KBM-7 (cell line): Measurements from ENCODE around the gene ARL8A.
"Not testable (repeated sequence)": the region's sequence is repeated elsewhere in the genome, so short reads cannot be mapped to it uniquely, and the experiment has no call there.

Source experiments
- DNase-seq: peaks from one replicate; pipeline ENCODE4 v3.0.0-alpha.2; 2015
- in situ Hi-C: fragments of 300-500 bp; cut with MboI; formaldehyde crosslinking; loops from 2 replicates; pipeline ENCODE4 v1.14.3; 2020; ENCODE audit warnings: low sequenced_read_pairs, low pct_unique_long_range_greater_than_20kb, mixed read lengths

ARL8A gene

DNA sequence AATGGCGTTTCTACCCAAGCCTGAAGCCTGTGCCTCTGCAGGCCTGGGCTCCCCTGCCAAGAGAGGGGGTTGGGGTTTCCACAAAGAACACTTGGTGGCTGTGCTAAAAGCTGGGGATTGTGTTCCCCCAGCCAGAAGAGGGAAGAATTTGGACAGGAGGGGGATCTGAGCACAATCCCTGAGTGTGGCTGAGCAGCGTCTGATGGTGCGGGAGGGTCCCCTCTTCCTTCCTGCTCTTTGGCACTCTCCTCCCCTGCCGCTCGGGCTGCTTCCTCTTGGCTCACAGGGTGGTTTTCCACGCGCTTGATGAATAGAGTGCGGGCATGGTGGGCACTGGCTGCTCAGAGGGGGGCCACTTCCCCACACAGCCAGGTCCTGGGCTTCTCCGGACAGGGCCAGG is 18.1 kb downstream of the ARL8A start:
- DNase-seq = peak; percentile 19
- in situ Hi-C loops = loop anchor here (10.0 kb wide), 1 partner anchor 112 kb away; the partner anchor contains the start of gene ELF3

GRCh38 chr1:202125611-202126010 is 18.9 kb downstream of the ARL8A start:
- in situ Hi-C loops = loop anchor here (10.0 kb wide), 1 partner anchor 111 kb away; the partner anchor contains the start of gene ELF3

DNA sequence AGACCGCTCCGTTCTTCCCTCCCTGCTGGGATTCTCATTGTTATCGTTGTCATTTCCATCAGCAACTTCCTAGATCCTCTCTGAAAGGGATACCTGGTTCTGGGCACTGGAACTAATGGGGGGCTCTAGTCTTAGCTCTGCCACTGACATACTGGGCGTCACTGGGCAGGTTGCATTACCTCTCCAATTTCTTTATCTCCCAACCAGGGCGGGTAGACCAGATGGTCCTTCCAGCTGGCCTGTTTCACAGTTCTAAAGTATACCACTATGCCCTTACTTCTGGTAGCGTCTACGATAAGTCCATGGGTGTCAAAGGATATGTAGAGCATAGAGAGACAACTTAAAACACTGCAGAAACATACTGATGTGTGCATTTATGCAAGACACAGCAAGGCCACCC is 20.4 kb downstream of the ARL8A start:
- no peak for DNase-seq
- in situ Hi-C loops = loop anchor here (10.0 to 25.0 kb wide), 2 partner anchors 109 to 237 kb away; partner anchors contain the start of genes ELF3 and SHISA4

More at GRCh38 chr1:202125611-202126010, 18.9 kb downstream of the ARL8A start:
- no peak for DNase-seq

DNA sequence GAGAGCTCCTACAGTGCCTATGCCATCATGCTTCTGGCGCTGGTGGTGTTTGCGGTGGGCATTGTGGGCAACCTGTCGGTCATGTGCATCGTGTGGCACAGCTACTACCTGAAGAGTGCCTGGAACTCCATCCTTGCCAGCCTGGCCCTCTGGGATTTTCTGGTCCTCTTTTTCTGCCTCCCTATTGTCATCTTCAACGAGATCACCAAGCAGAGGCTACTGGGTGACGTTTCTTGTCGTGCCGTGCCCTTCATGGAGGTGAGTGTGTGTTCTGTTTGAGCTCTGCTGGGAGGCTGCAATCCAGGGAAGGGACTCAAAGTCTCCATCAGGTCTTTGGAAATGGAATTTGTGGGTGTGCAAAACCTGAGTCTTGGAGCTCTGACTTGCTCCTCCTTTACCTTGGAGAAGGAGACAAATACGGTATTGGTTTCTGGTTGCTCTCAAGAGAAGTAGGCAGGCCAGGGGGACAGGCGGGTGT is 21.2 kb downstream of the ARL8A start:
- DNase-seq = no peak
- in situ Hi-C loops = loop anchor here (10.0 to 25.0 kb wide), 2 partner anchors 109 to 236 kb away; partner anchors contain the start of genes ELF3 and SHISA4

DNA sequence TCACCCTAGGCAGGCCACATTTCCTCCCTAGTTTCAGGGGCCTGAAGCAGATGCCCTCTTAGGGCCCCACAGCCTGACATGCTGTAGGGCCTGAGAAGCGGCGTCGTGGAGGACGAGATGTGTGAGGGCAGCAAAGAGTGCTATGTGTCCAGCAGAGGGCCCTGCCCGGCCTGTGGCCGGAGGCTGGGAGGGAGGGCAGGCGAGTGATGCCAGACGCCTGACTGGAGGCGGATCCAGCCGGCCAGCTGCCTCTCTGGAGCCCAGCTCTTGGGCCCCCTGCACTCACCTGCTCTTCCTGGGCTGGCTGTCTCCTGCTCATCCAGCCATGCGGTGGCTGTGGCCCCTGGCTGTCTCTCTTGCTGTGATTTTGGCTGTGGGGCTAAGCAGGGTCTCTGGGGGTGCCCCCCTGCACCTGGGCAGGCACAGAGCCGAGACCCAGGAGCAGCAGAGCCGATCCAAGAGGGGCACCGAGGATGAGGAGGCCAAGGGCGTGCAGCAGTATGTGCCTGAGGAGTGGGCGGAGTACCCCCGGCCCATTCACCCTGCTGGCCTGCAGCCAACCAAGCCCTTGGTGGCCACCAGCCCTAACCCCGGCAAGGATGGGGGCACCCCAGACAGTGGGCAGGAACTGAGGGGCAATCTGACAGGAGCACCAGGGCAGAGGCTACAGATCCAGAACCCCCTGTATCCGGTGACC is 21.8 kb downstream of the ARL8A start, which contains the start of gene GPR37L1:
Gene GPR37L1 (plus strand): TSS at position 279 of the 697 bp plus-strand sequence. CDS start 47 bp downstream, at position 326.
- in situ Hi-C loops = loop anchor here (10.0 to 25.0 kb wide), 2 partner anchors 108 to 235 kb away; partner anchors contain the start of genes ELF3 and SHISA4
- no peak for DNase-seq

DNA sequence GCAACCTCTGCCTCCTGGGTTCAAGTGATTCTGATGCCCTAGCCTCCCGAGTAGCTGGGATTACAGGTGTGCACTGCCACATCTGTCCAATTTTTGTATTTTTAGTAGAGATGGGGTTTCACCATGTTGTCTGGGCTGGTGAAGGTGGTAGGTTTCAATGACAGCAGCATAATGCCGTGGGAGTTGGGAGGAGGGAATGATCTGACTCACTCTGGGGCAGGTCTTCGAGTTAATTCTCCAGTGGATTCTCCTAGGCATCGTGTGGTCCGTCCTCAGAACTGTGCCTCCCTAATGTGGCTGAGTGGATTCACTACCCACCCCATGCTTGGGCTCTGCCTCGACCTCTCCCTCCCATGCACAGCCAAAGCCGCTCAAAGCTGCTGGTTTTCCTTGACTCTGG is 23.5 kb downstream of the ARL8A start:
- in situ Hi-C loops = loop anchor here (10.0 to 25.0 kb wide), 2 partner anchors 106 to 234 kb away; partner anchors contain the start of genes ELF3 and SHISA4
- DNase-seq = no peak

- in situ Hi-C loops = loop anchor here (25.0 kb wide), 1 partner anchor 231 kb away; the partner anchor contains the start of gene SHISA4
- DNase-seq = no peak
Observed at GRCh38 chr1:202117898-202118371, 26.6 kb downstream of the ARL8A start.

GRCh38 chr1:202116287-202116686 is 28.2 kb downstream of the ARL8A start:
- in situ Hi-C loops = loop anchor here (25.0 kb wide), 1 partner anchor 229 kb away; the partner anchor contains the start of gene SHISA4
- DNase-seq = no peak

DNA sequence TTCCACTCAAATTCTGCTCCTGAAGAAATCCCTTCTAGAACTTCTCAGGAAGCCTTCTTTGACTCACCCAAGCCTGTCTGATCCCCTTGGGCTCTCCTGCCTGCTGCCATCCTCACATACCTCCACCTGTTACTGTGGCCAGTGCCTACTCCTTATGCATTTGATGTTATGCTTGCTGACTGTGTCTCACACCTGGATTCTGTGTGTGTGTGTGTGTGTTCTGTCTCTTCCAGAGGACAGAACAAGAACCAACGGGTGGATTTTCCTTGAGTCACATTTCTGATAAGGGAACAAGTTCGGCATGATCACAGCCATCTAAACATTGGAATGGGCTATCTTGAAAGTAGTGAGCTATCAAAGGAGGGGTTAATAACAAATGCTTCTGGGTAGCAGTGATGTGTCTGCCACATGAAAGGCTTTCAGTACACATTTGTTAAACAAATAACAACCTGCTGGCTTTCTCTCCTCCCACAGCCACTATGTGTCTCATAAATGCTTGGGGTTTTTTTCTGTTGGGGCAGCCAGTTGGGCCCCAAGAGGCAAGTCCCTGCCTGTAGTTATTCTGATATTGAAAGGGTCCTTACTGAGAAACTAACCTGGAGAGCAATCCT is 30.7 kb downstream of the ARL8A start:
- in situ Hi-C loops = loop anchor here (25.0 kb wide), 1 partner anchor 226 kb away; the partner anchor contains the start of gene SHISA4
- no peak for DNase-seq

GRCh38 chr1:202112859-202113689 is 31.5 kb downstream of the ARL8A start:
- in situ Hi-C loops = loop anchor here (25.0 kb wide), 1 partner anchor 226 kb away; the partner anchor contains the start of gene SHISA4
- no peak for DNase-seq

DNA sequence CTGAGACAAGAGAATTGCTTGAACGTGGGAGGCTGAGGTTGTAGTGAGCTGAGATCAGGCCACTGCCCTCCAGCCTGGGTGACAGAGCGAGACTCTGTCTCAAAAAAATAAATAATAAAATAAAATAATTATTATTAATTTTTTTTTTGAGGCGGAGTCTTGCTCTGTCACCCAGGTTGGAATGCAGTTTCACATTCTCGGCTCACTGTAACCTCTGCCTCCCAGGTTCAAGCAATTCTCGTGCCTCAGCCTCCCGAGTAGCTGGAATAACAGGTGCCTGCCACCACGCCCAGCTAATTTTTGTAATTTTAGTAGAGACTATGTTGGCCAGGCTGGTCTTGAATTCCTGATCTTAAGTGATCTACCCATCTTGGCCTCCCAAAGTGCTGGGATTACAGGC is 32.9 kb downstream of the ARL8A start:
- DNase-seq = not testable (repeated sequence)
- in situ Hi-C loops = loop anchor here (25.0 kb wide), 1 partner anchor 224 kb away; the partner anchor contains the start of gene SHISA4

GRCh38 chr1:202110977-202111376 is 33.6 kb downstream of the ARL8A start:
- in situ Hi-C loops = loop anchor here (25.0 kb wide), 1 partner anchor 224 kb away; the partner anchor contains the start of gene SHISA4
- no peak for DNase-seq

DNA sequence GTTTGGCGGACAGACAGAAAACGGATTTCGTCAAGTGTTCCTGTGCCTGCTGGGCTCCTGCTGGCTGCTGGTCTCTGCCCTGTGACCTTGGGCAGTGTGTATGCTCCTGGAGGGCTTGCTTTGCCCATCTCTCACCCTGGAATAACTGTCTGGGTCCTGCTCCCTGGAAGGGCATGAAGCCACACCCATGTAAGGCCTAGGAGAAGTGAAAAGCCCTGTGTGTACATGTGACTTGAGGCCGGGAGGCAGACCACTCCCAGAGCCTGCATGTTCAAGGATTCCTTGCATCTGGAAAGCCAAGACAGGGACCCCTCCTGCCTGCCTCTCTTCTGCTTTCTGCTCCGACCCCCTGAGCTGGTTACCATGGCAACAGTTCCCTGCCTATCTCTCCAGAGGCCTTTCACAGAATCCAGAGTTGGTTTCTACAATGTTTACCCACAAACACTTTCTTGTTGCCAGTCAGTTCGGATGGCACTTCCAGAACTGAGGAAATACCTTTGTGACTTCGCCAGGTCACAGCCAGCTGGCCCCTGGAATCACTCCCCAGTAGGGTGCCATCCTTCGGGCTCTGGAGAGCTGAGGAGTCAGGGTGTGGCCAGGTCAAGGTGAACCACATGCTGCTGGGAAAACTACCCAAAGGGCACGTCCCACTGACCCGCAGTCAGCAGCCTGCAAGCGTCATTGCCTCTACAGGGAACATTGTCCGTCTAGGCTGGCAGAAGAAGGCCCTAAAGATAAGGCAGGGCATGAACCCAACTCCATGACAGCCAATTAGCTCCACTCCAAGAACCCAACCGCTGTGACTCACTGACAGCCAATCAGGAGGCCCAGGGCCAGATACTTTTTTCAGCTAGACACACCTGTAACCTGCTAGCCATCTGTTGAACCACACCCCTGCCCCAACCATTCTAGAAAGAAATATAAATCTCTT is 36.5 kb downstream of the ARL8A start:
- no peak for DNase-seq
- in situ Hi-C loops = loop anchor here (25.0 kb wide), 1 partner anchor 221 kb away; the partner anchor contains the start of gene SHISA4

GRCh38 chr1:202107321-202107761 is 37.2 kb downstream of the ARL8A start:
- no peak for DNase-seq

DNA sequence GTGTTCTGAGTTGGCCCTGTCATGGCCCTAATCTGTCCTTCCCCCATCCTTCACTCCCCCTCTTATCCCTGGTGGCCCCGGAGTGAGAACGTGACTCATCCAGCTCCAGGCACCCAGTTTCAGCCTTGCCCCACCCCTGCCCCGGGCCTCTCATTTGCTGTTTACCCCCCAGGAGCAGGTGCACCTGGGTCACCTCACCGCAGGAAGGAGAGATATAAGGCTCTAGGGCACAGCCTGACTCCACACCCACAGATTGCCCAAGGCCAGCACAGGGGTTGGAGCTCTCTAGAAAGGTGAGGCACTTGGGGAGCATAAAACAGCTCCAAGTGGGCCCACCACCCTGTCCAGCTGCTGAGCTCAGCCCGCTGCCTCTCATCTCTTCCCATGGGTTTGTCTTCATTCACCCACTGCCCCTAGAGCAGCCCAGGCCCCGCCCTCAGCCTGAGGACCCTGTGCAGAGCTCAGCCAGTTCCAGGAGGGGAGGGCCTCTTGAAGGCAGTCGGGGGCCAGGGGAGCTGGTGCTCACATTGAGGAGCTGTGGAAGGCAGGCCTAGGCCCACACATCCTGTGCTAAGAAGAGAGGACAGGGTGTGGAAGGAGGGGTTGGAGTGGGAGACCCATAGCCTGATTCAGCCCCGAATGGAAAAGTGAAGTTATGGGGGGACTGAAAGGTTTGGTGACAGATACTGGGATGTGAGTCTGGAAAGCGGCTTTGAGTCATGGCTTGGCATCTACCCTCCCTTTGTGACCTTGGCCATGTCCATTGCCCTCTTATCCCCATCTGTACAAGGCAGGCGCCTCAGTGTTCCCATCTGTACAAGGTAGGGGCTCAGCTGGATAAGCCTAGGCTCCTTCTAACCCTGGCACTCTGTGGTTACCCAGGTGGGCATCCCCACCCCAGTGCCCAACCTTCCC is 37.9 kb downstream of the ARL8A start:
- in situ Hi-C loops = loop anchor here (25.0 kb wide), 1 partner anchor 219 kb away; the partner anchor contains the start of gene SHISA4
- no peak for DNase-seq

More at GRCh38 chr1:202107321-202107761, 37.2 kb downstream of the ARL8A start:
- in situ Hi-C loops = loop anchor here (25.0 kb wide), 1 partner anchor 220 kb away; the partner anchor contains the start of gene SHISA4
